PC-3 (cell line): Measurements from ENCODE around the gene LSM11. TPM values are rescaled to one million over a fixed set of nuclear protein-coding genes. Genes with fewer than 3 reads are reported as not detected.

Experiments used
- ATAC-seq: fragments of 200-7000 bp; cut with Tn5 transposase; 2 replicates; pipeline ENCODE4 v1.9.1; 2020; ENCODE audit warnings: mild to moderate bottlenecking, moderate library complexity
- BruUV-seq: library from RNA; stranded (reverse); fragments of 400-500 nt; replicated peaks from 2 replicates; lab custom pipeline; 2021; lab: Mats Ljungman, UMichigan
- CTCF ChIA-PET: fragments of 300-600 bp; sonication (Branson Sonifier 250); formaldehyde crosslinking; loops from one replicate; lab custom pipeline; 2022; ENCODE audit warnings: antibody characterized with exemption; lab: Charles Lee
- POLR2A ChIA-PET: fragments of 300-600 bp; sonication (Branson Sonifier 250); formaldehyde crosslinking; loops from one replicate; lab custom pipeline; 2022; ENCODE audit warnings: antibody characterized with exemption; ENCODE audit not compliant: unreplicated experiment; lab: Charles Lee
- DNase-seq: peaks from one replicate; pipeline ENCODE4 v3.0.0-alpha.2; 2015
- H2AFZ ChIP-seq: fragments of 300-600 bp; sonication (generic); 2 replicates; pipeline ENCODE4 v1.6.0; 2016; ENCODE audit warnings: antibody characterized with exemption, low read length
- H3F3A ChIP-seq: fragments of 300-600 bp; sonication (generic); one replicate; pipeline ENCODE4 v1.6.0; 2017; ENCODE audit warnings: antibody characterized with exemption, low read length, control low read depth, mild to moderate bottlenecking; ENCODE audit not compliant: unreplicated experiment
- H3K27ac ChIP-seq: fragments of 300-600 bp; sonication (generic); 2 replicates; pipeline ENCODE4 v1.5.1; 2016; ENCODE audit warnings: mild to moderate bottlenecking, low read length
- H3K27me3 ChIP-seq: fragments of 300-600 bp; sonication (generic); 2 replicates; pipeline ENCODE4 v1.6.1; 2016; ENCODE audit warnings: low read length, mixed read lengths
- H3K36me3 ChIP-seq: fragments of 300-600 bp; sonication (generic); 2 replicates; pipeline ENCODE4 v1.6.1; 2016; ENCODE audit warnings: low read depth, mixed run types, low read length, mixed read lengths
- H3K4me1 ChIP-seq: fragments of 300-600 bp; sonication (generic); 2 replicates; pipeline ENCODE4 v1.5.1; 2016; ENCODE audit warnings: low read length; ENCODE audit not compliant: insufficient read depth
- H3K4me2 ChIP-seq: fragments of 300-600 bp; sonication (generic); 2 replicates; pipeline ENCODE4 v1.6.0; 2016; ENCODE audit warnings: low read length
- H3K4me3 ChIP-seq: fragments of 300-600 bp; sonication (generic); 2 replicates; pipeline ENCODE4 v1.5.1; 2016; ENCODE audit warnings: mild to moderate bottlenecking, low read length, mixed read lengths
- H3K79me2 ChIP-seq: fragments of 300-600 bp; sonication (generic); 2 replicates; pipeline ENCODE4 v1.6.1; 2017; ENCODE audit warnings: low read length, mixed read lengths
- H3K9ac ChIP-seq: fragments of 300-600 bp; sonication (generic); 2 replicates; pipeline ENCODE4 v1.6.0; 2016; ENCODE audit warnings: mild to moderate bottlenecking, low read length
- H3K9me2 ChIP-seq: fragments of 300-600 bp; sonication (generic); replicated peaks from 2 replicates; pipeline ENCODE4 v1.6.1; 2016; ENCODE audit warnings: mixed run types, low read length, mixed read lengths
- H3K9me3 ChIP-seq: fragments of 300-600 bp; sonication (generic); 2 replicates; pipeline ENCODE4 v1.6.1; 2016; ENCODE audit warnings: low read length, mixed read lengths
- H4K20me1 ChIP-seq: fragments of 300-600 bp; sonication (generic); 2 replicates; pipeline ENCODE4 v1.6.1; 2016; ENCODE audit warnings: low read length, mixed read lengths
- CTCF ChIP-seq: fragments of 300-600 bp; sonication (generic); conservative IDR thresholded peaks from 2 replicates; pipeline ENCODE4 v1.5.1; 2017; ENCODE audit warnings: antibody characterized with exemption, low read depth, mild to moderate bottlenecking, low read length
- EZH2 ChIP-seq: fragments of 300-600 bp; sonication (generic); IDR thresholded peaks from one replicate; pipeline ENCODE4 v1.6.1; 2017; ENCODE audit warnings: antibody characterized with exemption, mild to moderate bottlenecking, low read length; ENCODE audit not compliant: unreplicated experiment
- EZH2phosphoT487 ChIP-seq: fragments of 300-600 bp; sonication (generic); IDR thresholded peaks from 2 replicates; pipeline ENCODE4 v1.6.1; 2018; ENCODE audit warnings: mild to moderate bottlenecking, antibody characterized with exemption, low read length, borderline replicate concordance
- intact Hi-C: fragments of 100-400 bp; cut with micrococcal nuclease; formaldehyde crosslinking; loops from 2 replicates; pipeline ENCODE4 v1.9.0; 2023
- total RNA-seq: library from RNA; depleted of rRNA; stranded (reverse); fragments of >200 nt; gene quantifications from 2 replicates; pipeline ENCODE4 v1.2.3, GENCODE V29; 2014

LSM11 gene
- total RNA-seq, 1 experiment from 2014 or later = 5.0 TPM

- POLR2A ChIA-PET = no interaction called here
- H3K4me2 ChIP-seq = no peak overlapping the region
- no peak overlapping the region for H3K4me3 ChIP-seq
These were observed 13.7 kb upstream of the LSM11 start for GRCh38 chr5:157729858-157730257.

GRCh38 chr5:157730900-157731271 is 12.6 kb upstream of the LSM11 start:
- DNase-seq = no peak
- ATAC-seq = no peak
- Histone ChIP-seq H3K36me3 (peaks cover 13% of the 10 kb centered on the region; the same call in 1 of the 2 replicates), H3K4me3 (peak overlapping the region; percentile 78), H4K20me1 (no peaks in the 10 kb centered on the region), H3K9ac (peak overlapping the region; percentile 84), H3K4me2 (peak overlapping the region; percentile 83), H2AFZ (peak overlapping the region; percentile 96), H3K9me3 (no peaks in the 10 kb centered on the region), H3K27ac (peak overlapping the region; percentile 82), H3K79me2 (peaks cover 11% of the 10 kb centered on the region), H3K4me1 (peaks cover 15% of the 10 kb centered on the region), H3K9me2 (no peaks in the 10 kb centered on the region), H3F3A (no peaks in the 10 kb centered on the region), H3K27me3 (no peaks in the 10 kb centered on the region)
- no TSS peak for BruUV-seq
- intact Hi-C loops = loop anchor here (1.0 kb wide), 1 partner anchor 12 kb away; the partner anchor contains the start of gene LSM11
- ChIA-PET CTCF (interaction anchor here (0.6 to 1.9 kb wide), 4 partner anchors 12 to 300 kb away, joined by 3 to 12 read pairs (median 6); partner anchors contain the start of gene LSM11), POLR2A (interaction anchor here (0.5 kb wide), 1 partner anchor 31 kb away, joined by 3 read pairs; no protein-coding TSS in a partner anchor)
- no peak for TF ChIP-seq EZH2phosphoT487
- no peak for TF ChIP-seq CTCF
- TF ChIP-seq EZH2 = no peak

More at GRCh38 chr5:157729858-157730257, 13.7 kb upstream of the LSM11 start:
- H3K36me3 ChIP-seq = peaks cover 8% of the 10 kb centered on the region; the same call in 1 of the 2 replicates
- H3K4me1 ChIP-seq = peaks cover 15% of the 10 kb centered on the region
- no peaks in the 10 kb centered on the region for H3F3A ChIP-seq
- intact Hi-C loops = no loop called here
- no peak overlapping the region for H3K9ac ChIP-seq
- DNase-seq (no peak), ATAC-seq (no peak)
- H3K79me2 ChIP-seq = peaks cover 11% of the 10 kb centered on the region
- H3K27ac ChIP-seq = no peak overlapping the region
- no peak overlapping the region for H2AFZ ChIP-seq
- H3K27me3 ChIP-seq = no peaks in the 10 kb centered on the region
- H3K9me3 ChIP-seq = no peaks in the 10 kb centered on the region
- TF ChIP-seq EZH2phosphoT487 = no peak
- TF ChIP-seq CTCF = no peak
- TF ChIP-seq EZH2 = no peak
- no peaks in the 10 kb centered on the region for H3K9me2 ChIP-seq
- BruUV-seq = no TSS peak
- CTCF ChIA-PET = no interaction called here
- no peaks in the 10 kb centered on the region for H4K20me1 ChIP-seq
